GM12878 (cell line): ENCODE measurements around the gene SHROOM2.

Source experiments
- BRCA1 ChIP-seq: IDR thresholded peaks from 2 replicates; pipeline ENCODE4 v1.6.1; 2011; ENCODE audit warnings: low read depth, low read length, improper control_type of control experiment
- CBX5 ChIP-seq: sonication (generic); IDR thresholded peaks from 2 replicates; pipeline ENCODE4 v1.6.1; 2016; ENCODE audit warnings: low read depth, moderate library complexity, mild to moderate bottlenecking, inconsistent platforms
- CREB1 ChIP-seq: IDR thresholded peaks from 2 replicates; pipeline ENCODE4 v1.6.1; 2012; ENCODE audit warnings: low read depth, mild to moderate bottlenecking, inconsistent platforms
- GABPA ChIP-seq: IDR thresholded peaks from 2 replicates; pipeline ENCODE4 v1.6.1; 2014; ENCODE audit warnings: antibody characterized with exemption, low read depth, mild to moderate bottlenecking, inconsistent platforms
- HDGF ChIP-seq: fragments of 450-650 bp; IDR thresholded peaks from 2 replicates; pipeline ENCODE4 v1.6.1; 2016; ENCODE audit warnings: antibody characterized with exemption
- MTA2 ChIP-seq: fragments of 450-650 bp; IDR thresholded peaks from 2 replicates; pipeline ENCODE4 v1.6.1; 2016; ENCODE audit warnings: low read depth, mild to moderate bottlenecking, moderate library complexity
- MYC ChIP-seq: IDR thresholded peaks from 2 replicates; pipeline ENCODE4 v1.6.1; 2011; ENCODE audit warnings: mild to moderate bottlenecking, low read length, moderate library complexity, inconsistent platforms; ENCODE audit not compliant: insufficient read depth, insufficient replicate concordance, insufficient read length, severe bottlenecking
- NFYA ChIP-seq: IDR thresholded peaks from 2 replicates; pipeline ENCODE4 v1.6.1; 2011; ENCODE audit warnings: low read depth, mild to moderate bottlenecking, low read length, improper control_type of control experiment, borderline replicate concordance
- POLR2AphosphoS5 ChIP-seq: IDR thresholded peaks from 2 replicates; pipeline ENCODE4 v1.6.1; 2011; ENCODE audit warnings: mild to moderate bottlenecking, low read length, inconsistent platforms
- TF ChIP-seq, protein P1 (sequence below), 3 experiments: IDR thresholded peaks in 2 of 3; conservative IDR thresholded peaks in 1 of 3; 2 replicates each; pipeline ENCODE4 v1.5.1; 2011; ENCODE audit warnings: low read depth in 3 of 3, low read length in 3 of 3, mild to moderate bottlenecking in 3 of 3, control low read depth in 2 of 3, moderate library complexity in 2 of 3, inconsistent platforms in 1 of 3, mixed read lengths in 1 of 3; ENCODE audit not compliant: control insufficient read depth in 2 of 3, insufficient read depth in 1 of 3; ENCODE audit errors: extremely low read depth in 1 of 3

DNA sequence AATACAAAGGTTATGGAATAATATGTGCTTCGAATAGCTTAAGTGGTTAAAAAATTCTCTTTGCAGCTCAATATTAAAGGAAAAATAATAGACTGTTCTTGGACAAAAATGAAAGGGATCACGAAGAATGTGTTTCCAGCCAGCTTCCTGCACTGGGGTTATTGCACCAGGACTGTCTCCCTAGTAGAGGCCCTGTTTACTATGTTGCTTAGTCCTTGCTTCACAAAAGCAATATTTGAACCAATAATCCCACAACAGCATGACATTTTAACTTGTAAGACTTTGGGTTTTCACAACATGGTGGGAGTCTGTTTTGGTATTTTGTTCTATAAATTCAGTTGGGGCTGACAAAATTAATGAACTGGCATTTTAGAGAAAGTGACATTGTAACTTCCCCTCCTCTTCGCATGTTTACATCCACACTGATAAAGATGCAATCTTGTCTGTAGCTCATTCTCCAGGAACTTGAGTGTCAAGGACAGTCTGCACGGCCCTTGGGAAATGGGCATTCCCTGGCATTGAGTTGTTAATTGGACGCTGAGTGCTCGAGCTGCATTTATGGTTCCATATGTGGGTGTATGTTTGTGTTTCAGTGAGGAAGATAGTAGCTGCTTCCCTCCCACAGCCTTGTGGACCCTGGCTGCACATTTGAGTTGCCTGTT, 39.0 kb downstream of the SHROOM2 start:
- TF ChIP-seq MTA2 (no peak), MYC (no peak), BRCA1 (no peak), NFYA (no peak), CBX5 (no peak), GABPA (no peak), CREB1 (no peak), HDGF (no peak), POLR2AphosphoS5 (no peak)
- TF ChIP-seq, protein P1, sequence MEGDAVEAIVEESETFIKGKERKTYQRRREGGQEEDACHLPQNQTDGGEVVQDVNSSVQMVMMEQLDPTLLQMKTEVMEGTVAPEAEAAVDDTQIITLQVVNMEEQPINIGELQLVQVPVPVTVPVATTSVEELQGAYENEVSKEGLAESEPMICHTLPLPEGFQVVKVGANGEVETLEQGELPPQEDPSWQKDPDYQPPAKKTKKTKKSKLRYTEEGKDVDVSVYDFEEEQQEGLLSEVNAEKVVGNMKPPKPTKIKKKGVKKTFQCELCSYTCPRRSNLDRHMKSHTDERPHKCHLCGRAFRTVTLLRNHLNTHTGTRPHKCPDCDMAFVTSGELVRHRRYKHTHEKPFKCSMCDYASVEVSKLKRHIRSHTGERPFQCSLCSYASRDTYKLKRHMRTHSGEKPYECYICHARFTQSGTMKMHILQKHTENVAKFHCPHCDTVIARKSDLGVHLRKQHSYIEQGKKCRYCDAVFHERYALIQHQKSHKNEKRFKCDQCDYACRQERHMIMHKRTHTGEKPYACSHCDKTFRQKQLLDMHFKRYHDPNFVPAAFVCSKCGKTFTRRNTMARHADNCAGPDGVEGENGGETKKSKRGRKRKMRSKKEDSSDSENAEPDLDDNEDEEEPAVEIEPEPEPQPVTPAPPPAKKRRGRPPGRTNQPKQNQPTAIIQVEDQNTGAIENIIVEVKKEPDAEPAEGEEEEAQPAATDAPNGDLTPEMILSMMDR (IDR thresholded peaks at IDR 0.05 in 2 of 3, conservative IDR thresholded peaks at IDR 0.05 in 1 of 3; ENCODE audit: control insufficient read depth in 2 of 3, extremely low read depth in 1 of 3, insufficient read depth in 1 of 3, low read depth in 3 of 3, low read length in 3 of 3), result no peak
